GM12874 (cell line): Measurements from ENCODE around the gene CLDN34.

Experiments used
- TF ChIP-seq, protein P1 (sequence below): IDR thresholded peaks from 2 replicates; pipeline ENCODE4 v1.5.1; 2011; ENCODE audit warnings: low read depth, mild to moderate bottlenecking, control low read depth, low read length, moderate library complexity; ENCODE audit not compliant: insufficient read depth

Gene CLDN34

DNA sequence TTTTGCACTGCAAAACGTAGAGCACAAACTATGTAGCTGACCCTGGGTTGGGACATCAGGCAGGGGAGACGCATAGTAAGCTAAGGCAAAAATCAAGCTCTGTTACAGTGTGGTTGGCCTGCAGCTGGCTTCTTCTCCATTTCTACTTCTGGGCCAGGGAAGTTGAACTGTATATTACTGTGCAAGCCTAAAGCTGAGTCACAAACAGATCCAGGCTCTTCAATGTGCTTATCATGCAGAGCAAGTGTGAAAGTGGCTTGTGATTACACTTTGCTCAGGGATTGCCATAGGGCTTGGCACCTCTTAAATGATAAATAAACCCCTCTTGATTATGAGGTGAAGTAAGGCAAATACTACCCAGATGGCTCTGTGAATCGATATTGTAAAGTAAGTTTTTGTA lies 40.5 kb downstream of the CLDN34 start:
- TF ChIP-seq, protein P1, sequence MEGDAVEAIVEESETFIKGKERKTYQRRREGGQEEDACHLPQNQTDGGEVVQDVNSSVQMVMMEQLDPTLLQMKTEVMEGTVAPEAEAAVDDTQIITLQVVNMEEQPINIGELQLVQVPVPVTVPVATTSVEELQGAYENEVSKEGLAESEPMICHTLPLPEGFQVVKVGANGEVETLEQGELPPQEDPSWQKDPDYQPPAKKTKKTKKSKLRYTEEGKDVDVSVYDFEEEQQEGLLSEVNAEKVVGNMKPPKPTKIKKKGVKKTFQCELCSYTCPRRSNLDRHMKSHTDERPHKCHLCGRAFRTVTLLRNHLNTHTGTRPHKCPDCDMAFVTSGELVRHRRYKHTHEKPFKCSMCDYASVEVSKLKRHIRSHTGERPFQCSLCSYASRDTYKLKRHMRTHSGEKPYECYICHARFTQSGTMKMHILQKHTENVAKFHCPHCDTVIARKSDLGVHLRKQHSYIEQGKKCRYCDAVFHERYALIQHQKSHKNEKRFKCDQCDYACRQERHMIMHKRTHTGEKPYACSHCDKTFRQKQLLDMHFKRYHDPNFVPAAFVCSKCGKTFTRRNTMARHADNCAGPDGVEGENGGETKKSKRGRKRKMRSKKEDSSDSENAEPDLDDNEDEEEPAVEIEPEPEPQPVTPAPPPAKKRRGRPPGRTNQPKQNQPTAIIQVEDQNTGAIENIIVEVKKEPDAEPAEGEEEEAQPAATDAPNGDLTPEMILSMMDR: no peak

DNA sequence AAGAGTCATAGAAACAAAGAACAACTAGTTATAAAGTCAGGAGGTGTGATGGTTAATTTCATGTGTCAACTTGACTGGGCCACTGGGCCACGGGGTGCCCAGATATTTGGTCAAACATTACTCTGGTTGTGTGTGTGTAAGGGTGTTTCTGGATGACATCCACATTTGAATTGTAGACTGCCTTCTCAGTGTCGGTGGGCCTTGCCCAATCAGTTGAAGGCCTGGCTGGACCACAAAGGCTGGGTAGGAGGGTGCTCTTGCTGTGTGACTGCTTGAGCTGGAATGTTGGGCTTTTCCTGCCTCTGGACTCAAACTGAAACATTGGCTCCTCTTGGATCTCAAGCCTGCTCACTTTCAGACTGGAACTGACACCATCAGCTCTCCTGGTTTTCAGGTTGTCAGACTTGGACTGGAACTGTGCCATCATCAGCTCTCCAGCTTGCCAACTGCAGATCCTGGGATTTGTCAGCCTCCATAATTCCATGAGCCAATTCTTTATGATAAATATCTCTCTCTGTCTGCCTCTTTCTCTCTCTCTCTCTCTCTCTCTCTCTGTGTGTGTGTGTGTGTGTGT lies 41.4 kb downstream of the CLDN34 start:
- TF ChIP-seq, protein P1: no peak

GRCh38 chrX:10009741-10010140 lies 42.6 kb downstream of the CLDN34 start:
- TF ChIP-seq, protein P1: no peak

GRCh38 chrX:10010686-10011085 lies 43.5 kb downstream of the CLDN34 start:
- TF ChIP-seq, protein P1: no peak

GRCh38 chrX:10011261-10011931 lies 44.2 kb downstream of the CLDN34 start:
- TF ChIP-seq, protein P1: no peak

DNA sequence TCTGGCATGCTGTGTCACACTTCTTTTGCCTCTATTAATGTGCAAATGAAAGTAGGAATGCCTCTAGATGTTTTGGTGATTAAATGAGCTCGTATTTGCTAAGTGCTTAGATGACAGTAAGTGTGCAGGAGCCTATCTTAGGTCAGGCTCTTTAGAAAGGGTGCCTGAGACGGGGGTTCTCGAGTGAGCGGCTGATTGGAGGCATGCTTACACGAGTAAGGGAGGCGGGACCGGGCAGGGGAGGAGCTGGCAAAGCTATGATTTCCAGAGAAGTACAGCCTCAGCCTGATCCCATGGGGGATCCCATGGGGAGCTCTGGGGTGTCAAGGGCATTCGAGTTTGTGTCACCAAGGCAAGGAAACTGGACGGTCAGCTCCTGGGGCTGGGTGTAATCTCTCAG lies 44.8 kb downstream of the CLDN34 start:
- TF ChIP-seq, protein P1: no peak

GRCh38 chrX:10014462-10015354 lies 47.5 kb downstream of the CLDN34 start:
- TF ChIP-seq, protein P1: no peak
